K562 (cell line): Measurements from ENCODE around the gene GTPBP1. TPM values are rescaled to one million over a fixed set of nuclear protein-coding genes. Genes with fewer than 3 reads are reported as not detected.

ENCODE experiments used
- E2F6 ChIP-seq, 2 experiments: IDR thresholded peaks; 2 replicates each; pipeline ENCODE4 v1.6.1; 2011; ENCODE audit warnings: borderline replicate concordance in 1 of 2, control low read depth in 1 of 2, low read depth in 1 of 2, low read length in 1 of 2, mild to moderate bottlenecking in 1 of 2, mixed read lengths in 1 of 2, moderate library complexity in 1 of 2; ENCODE audit not compliant: insufficient read depth in 1 of 2, insufficient read length in 1 of 2, poor library complexity in 1 of 2, severe bottlenecking in 1 of 2; ENCODE audit errors: extremely low read depth in 1 of 2
- HCFC1 ChIP-seq: IDR thresholded peaks from 2 replicates; pipeline ENCODE4 v1.6.1; 2012; ENCODE audit warnings: low read depth, low read length, improper control_type of control experiment
- NR2C1 ChIP-seq, 2 experiments: fragments of 450-650 bp; IDR thresholded peaks; 2 replicates each; pipeline ENCODE4 v1.6.1; 2017; ENCODE audit warnings: mild to moderate bottlenecking in 2 of 2, antibody characterized with exemption in 1 of 2, inconsistent platforms in 1 of 2, missing compliant biosample characterization in 1 of 2, missing genetic modification characterization in 1 of 2
- POLR2AphosphoS5 ChIP-seq: IDR thresholded peaks from 2 replicates; pipeline ENCODE4 v1.6.1; 2011; ENCODE audit warnings: mild to moderate bottlenecking, low read depth, low read length, moderate library complexity; ENCODE audit not compliant: control insufficient read depth, insufficient read depth
- POLR2G ChIP-seq: fragments of 200-400 bp; formaldehyde crosslinking; IDR thresholded peaks from 2 replicates; pipeline ENCODE4 v1.6.1; 2017; ENCODE audit warnings: low read depth, mild to moderate bottlenecking, antibody characterized with exemption, low read length, moderate library complexity
- RAD21 ChIP-seq, 2 experiments: fragments of 250-450 bp in 1 of 2; fragments of 450-650 bp in 1 of 2; sonication (Bioruptor Pico) in 1 of 2; formaldehyde crosslinking in 1 of 2; IDR thresholded peaks in 1 of 2; conservative IDR thresholded peaks in 1 of 2; 2 replicates each; pipeline versions ENCODE4 v1.4.0 to v1.8.0; 2020 to 2022; ENCODE audit warnings: mild to moderate bottlenecking in 2 of 2, moderate library complexity in 1 of 2
- SMARCE1 ChIP-seq: fragments of 450-650 bp; IDR thresholded peaks from 2 replicates; pipeline ENCODE4 v1.7.1; 2016; ENCODE audit warnings: mild to moderate bottlenecking
- SUPT5H ChIP-seq: fragments of 450-650 bp; IDR thresholded peaks from 2 replicates; pipeline ENCODE4 v1.6.1; 2016
- TAF1 ChIP-seq: IDR thresholded peaks from 2 replicates; pipeline ENCODE4 v1.6.1; 2011; ENCODE audit warnings: mild to moderate bottlenecking, low read length, moderate library complexity; ENCODE audit not compliant: insufficient read depth, control insufficient read depth, severe bottlenecking; ENCODE audit errors: extremely low read depth
- TARDBP ChIP-seq: fragments of 450-650 bp; IDR thresholded peaks from 2 replicates; pipeline ENCODE4 v1.6.1; 2016
- TBL1XR1 ChIP-seq, 2 experiments: IDR thresholded peaks; 2 replicates each; pipeline ENCODE4 v1.6.1; 2012; ENCODE audit warnings: improper control_type of control experiment in 2 of 2, low read length in 2 of 2, mild to moderate bottlenecking in 1 of 2
- TRIM24 ChIP-seq, 2 experiments: fragments of 450-650 bp; IDR thresholded peaks; 2 replicates each; pipeline ENCODE4 v1.6.1; 2016
- UBTF ChIP-seq, 2 experiments: IDR thresholded peaks; 2 replicates each; pipeline ENCODE4 v1.6.1; 2012; ENCODE audit warnings: improper control_type of control experiment in 2 of 2, low read depth in 2 of 2, low read length in 2 of 2, borderline replicate concordance in 1 of 2
- YY1 ChIP-seq, 3 experiments: IDR thresholded peaks; 2 replicates each; pipeline ENCODE4 v1.6.1; 2011; ENCODE audit warnings: low read length in 2 of 3, mild to moderate bottlenecking in 2 of 3, moderate library complexity in 2 of 3, borderline replicate concordance in 1 of 3, control low read depth in 1 of 3, low read depth in 1 of 3; ENCODE audit not compliant: insufficient read depth in 3 of 3, insufficient replicate concordance in 2 of 3, control insufficient read depth in 1 of 3, insufficient read length in 1 of 3; ENCODE audit errors: extremely low read depth in 1 of 3
- ZC3H11A ChIP-seq: IDR thresholded peaks from 2 replicates; pipeline ENCODE4 v1.6.1; 2012; ENCODE audit warnings: low read depth, low read length, improper control_type of control experiment
- ZFX ChIP-seq: sonication (generic); formaldehyde crosslinking; IDR thresholded peaks from 2 replicates; pipeline ENCODE4 v1.8.0; 2022; ENCODE audit warnings: mild to moderate bottlenecking, missing genetic modification reagents, moderate library complexity
- ZNF121 ChIP-seq: sonication (generic); formaldehyde crosslinking; conservative IDR thresholded peaks from 2 replicates; pipeline ENCODE4 v1.8.0; 2022; ENCODE audit warnings: missing genetic modification reagents
- ZNF263 ChIP-seq: sonication (generic); formaldehyde crosslinking; IDR thresholded peaks from 2 replicates; pipeline ENCODE4 v1.8.0; 2022; ENCODE audit warnings: mild to moderate bottlenecking, missing genetic modification reagents, borderline replicate concordance
- ZNF639 ChIP-seq, 2 experiments: fragments of 200-800 bp in 1 of 2; sonication (Bioruptor generic) in 1 of 2; sonication (generic) in 1 of 2; formaldehyde crosslinking in 1 of 2; IDR thresholded peaks in 1 of 2; conservative IDR thresholded peaks in 1 of 2; 2 replicates each; pipeline versions ENCODE4 v1.5.0 to v1.6.1; 2016 to 2020; ENCODE audit warnings: missing compliant biosample characterization in 1 of 2, missing genetic modification characterization in 1 of 2, missing genetic modification reagents in 1 of 2
- ZNF695 ChIP-seq: fragments of 450-650 bp; formaldehyde crosslinking; IDR thresholded peaks from 2 replicates; pipeline ENCODE4 v1.4.0; 2020; ENCODE audit warnings: mild to moderate bottlenecking, moderate library complexity
- polyA plus RNA-seq, 8 experiments: library from polyadenylated mRNA; depleted of rRNA in 4 of 8; stranded (reverse) in 5 of 8; unstranded in 3 of 8; fragments of >200 nt; fragmentation: Nextera tagmentation in 2 of 8; fragmentation: Illumina TruSeq in 1 of 8; extraction: Ambion mirVana in 2 of 8; extraction: Trizol in 1 of 8; gene quantifications; 2 replicates each; pipeline versions ENCODE4 v1.2.1 to v1.2.3, GENCODE V29; 2011 to 2014; ENCODE audit warnings: inconsistent platforms in 1 of 8, missing spikeins in 1 of 8
- total RNA-seq, 7 experiments: library from RNA; depleted of rRNA in 6 of 7; stranded (reverse); fragments of >200 nt in 6 of 7; fragmentation: Illumina TruSeq in 2 of 7; extraction: Trizol in 2 of 7; gene quantifications; 2 replicates each; pipeline versions ENCODE4 v1.2.1 to v1.2.3, GENCODE V29; 2011 to 2021; ENCODE audit warnings: low replicate concordance in 1 of 7

The GTPBP1 gene
- total and polyA plus RNA-seq, 9 of the 15 experiments (the other 6 are each of a cell fraction or from before 2014, with no cell fraction given), result 0.83 to 53.2 (median 23.3) TPM

DNA sequence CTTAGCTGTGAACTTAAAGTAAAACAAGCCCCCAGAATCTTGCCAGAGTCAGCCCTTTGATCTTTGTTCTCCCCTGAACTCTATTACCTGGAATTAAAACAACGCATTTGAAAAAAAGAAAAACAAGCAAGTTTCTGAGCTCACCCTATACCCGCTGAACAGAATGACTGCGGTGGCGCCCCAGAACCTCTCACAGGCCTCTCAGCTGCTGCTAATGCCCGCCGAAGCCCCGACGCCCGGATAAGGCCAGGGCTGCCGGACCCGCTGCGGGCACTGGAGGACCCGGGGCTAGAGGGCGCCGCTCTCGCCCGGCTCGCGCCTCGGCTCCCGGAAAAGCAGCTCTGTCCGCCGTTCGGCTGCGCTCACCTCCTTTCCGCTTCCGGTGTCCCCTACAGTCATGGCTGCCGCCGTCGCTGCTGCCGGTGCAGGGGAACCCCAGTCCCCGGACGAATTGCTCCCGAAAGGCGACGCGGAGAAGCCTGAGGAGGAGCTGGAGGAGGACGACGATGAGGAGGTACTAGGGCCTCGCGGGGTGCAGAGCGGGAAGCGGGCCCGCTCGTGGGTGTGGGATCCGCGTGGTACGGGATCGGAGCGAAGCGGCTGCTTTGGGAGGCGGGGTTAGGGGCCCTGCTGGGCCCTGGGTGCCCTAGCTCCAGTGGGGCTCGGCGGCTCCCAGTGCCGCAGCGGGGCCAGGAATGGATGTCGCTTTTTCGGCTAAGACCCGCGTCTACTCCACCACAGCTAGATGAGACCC is 24.0 kb upstream of the GTPBP1 start, which contains the start of gene TOMM22 (continued):
- TF ChIP-seq YY1 (IDR thresholded peaks at IDR 0.05; ENCODE audit: borderline replicate concordance in 1 of 3, control insufficient read depth in 1 of 3, extremely low read depth in 1 of 3, insufficient read depth in 3 of 3, insufficient read length in 1 of 3, insufficient replicate concordance in 2 of 3, low read depth in 1 of 3, low read length in 2 of 3), result peak; percentile 79 to 98 (median 95)
- no peak; the same call in 1 of the 2 replicates for TF ChIP-seq ZC3H11A
- peak; percentile 81 for TF ChIP-seq ZFX (CRISPR knock-in tag)
- TF ChIP-seq HCFC1, result peak; percentile 87
- peak; percentile 95 for TF ChIP-seq ZNF121 (CRISPR knock-in tag)
- TF ChIP-seq TAF1, result peak; percentile 90
- TF ChIP-seq TARDBP, result peak; percentile 28; the same call in 1 of the 2 replicates
- TF ChIP-seq TBL1XR1 (IDR thresholded peaks at IDR 0.05; ENCODE audit: low read length in 2 of 2), result peak in 1 of 2 experiments; percentile 42; a peak in 1 of 4 replicates
- peak in 1 of 2 experiments; percentile 70; a peak in 2 of 4 replicates for TF ChIP-seq ZNF639 (CRISPR knock-in tag; conservative IDR thresholded peaks at IDR 0.05 in 1 of 2, IDR thresholded peaks at IDR 0.05 in 1 of 2)
- TF ChIP-seq NR2C1 (IDR thresholded peaks at IDR 0.05), result peak; percentile 89
- peak; percentile 93 for TF ChIP-seq NR2C1 (tag; IDR thresholded peaks at IDR 0.05)
- 0 out of 4 replicates have a peak, but pooled peaks of 1 of the 2 experiments have one; percentile 22 for TF ChIP-seq UBTF (IDR thresholded peaks at IDR 0.05; ENCODE audit: borderline replicate concordance in 1 of 2, low read depth in 2 of 2, low read length in 2 of 2)
- peak; percentile 97 for TF ChIP-seq POLR2G
- TF ChIP-seq SMARCE1, result no peak
- TF ChIP-seq ZNF263, result peak; percentile 39; the same call in 1 of the 2 replicates
- TF ChIP-seq RAD21 (CRISPR knock-in tag; conservative IDR thresholded peaks at IDR 0.05 in 1 of 2, IDR thresholded peaks at IDR 0.05 in 1 of 2), result peak; percentile 28 to 34; a peak in 3 of 4 replicates
- TF ChIP-seq E2F6 (IDR thresholded peaks at IDR 0.05; ENCODE audit: borderline replicate concordance in 1 of 2, extremely low read depth in 1 of 2, insufficient read depth in 1 of 2, insufficient read length in 1 of 2, low read depth in 1 of 2, low read length in 1 of 2, poor library complexity in 1 of 2, severe bottlenecking in 1 of 2), result peak; percentile 17 to 35
- 0 out of 4 replicates have a peak, but pooled peaks of 1 of the 2 experiments have one; percentile 27 for TF ChIP-seq TRIM24 (IDR thresholded peaks at IDR 0.05)
- TF ChIP-seq SUPT5H, result peak; percentile 90
- TF ChIP-seq ZNF695 (CRISPR knock-in tag), result no peak
- peak; percentile 75 for TF ChIP-seq POLR2AphosphoS5
